GM13977 (cell line): ENCODE data around the gene NPY2R.

ENCODE experiments used
- DNase-seq: peaks from one replicate; pipeline ENCODE4 v3.0.0; 2012; ENCODE audit warnings: low spot score
- in situ Hi-C: fragments of 300-500 bp; cut with MboI; formaldehyde crosslinking; loops from one replicate; pipeline ENCODE4 v1.12.0; 2022; ENCODE audit warnings: low sequenced_read_pairs, low pct_unique_long_range_greater_than_20kb, mixed read lengths, inconsistent platforms; ENCODE audit not compliant: unreplicated experiment
- TF ChIP-seq, protein P1 (sequence below): IDR thresholded peaks from 2 replicates; pipeline ENCODE4 v1.5.1; 2012; ENCODE audit warnings: mild to moderate bottlenecking, control low read depth; ENCODE audit not compliant: insufficient read depth; ENCODE audit errors: extremely low read depth, missing control alignments

The NPY2R gene

DNA sequence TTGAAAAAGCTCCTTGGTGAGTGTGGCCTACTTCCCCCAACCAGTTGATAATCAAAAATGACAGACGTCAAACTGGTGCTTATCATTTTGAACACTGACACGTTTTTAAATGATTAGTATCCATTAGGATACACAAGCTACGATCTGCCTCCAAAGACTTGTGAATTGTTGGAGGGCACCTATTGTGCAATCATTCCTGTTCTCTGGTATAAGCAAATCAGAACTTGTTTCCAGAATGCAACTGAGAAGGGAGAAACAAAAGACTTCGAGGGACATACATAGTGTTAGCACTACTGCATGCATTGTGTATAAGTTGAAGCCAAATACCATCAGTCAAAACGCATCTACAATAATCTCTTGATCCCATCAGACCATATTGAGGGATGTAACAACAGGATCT is 11.6 kb downstream of the NPY2R start:
- TF ChIP-seq, protein P1, sequence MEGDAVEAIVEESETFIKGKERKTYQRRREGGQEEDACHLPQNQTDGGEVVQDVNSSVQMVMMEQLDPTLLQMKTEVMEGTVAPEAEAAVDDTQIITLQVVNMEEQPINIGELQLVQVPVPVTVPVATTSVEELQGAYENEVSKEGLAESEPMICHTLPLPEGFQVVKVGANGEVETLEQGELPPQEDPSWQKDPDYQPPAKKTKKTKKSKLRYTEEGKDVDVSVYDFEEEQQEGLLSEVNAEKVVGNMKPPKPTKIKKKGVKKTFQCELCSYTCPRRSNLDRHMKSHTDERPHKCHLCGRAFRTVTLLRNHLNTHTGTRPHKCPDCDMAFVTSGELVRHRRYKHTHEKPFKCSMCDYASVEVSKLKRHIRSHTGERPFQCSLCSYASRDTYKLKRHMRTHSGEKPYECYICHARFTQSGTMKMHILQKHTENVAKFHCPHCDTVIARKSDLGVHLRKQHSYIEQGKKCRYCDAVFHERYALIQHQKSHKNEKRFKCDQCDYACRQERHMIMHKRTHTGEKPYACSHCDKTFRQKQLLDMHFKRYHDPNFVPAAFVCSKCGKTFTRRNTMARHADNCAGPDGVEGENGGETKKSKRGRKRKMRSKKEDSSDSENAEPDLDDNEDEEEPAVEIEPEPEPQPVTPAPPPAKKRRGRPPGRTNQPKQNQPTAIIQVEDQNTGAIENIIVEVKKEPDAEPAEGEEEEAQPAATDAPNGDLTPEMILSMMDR, result no peak
- in situ Hi-C loops, result no loop called here
- DNase-seq, result no peak

DNA sequence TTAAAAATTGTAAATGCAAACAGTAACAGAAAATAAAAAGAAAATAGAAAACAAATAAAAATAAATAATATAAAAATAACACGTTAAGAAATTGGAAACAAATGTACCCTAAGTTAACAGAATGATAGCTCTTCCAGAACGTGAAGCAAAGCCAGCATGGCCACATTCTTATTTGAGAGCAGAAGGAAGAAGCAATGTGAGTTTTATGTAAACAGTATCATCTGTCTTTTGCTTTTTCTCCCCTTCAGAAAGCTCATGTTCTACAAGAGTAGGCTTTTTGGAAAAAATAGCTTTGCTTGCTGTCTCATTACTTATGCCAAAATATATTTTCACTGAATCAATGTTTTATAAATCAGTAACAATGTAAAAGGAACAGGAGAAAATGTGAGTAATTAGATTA is 18.7 kb downstream of the NPY2R start:
- in situ Hi-C loops, result no loop called here
- TF ChIP-seq, protein P1, result no peak
- DNase-seq, result no peak

DNA sequence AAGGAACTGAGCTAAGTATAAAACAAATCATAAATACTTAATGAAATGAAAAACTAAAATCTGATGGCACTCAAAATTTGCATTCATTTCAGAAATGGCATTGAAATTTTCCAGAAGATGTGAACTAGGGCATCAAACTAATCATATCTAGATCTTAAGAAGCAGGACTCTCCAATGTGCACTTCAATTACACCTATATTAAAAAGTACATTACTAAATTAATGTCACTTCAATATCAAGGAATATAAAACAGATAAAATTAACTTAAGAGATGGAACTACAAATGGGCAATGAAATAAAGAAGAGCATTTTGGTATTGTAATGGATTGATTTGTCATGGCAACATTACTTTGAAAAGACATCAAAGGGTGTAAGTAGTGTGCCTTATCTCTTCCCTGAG is 20.3 kb downstream of the NPY2R start:
- DNase-seq, result no peak
- in situ Hi-C loops, result no loop called here
- TF ChIP-seq, protein P1, result no peak

DNA sequence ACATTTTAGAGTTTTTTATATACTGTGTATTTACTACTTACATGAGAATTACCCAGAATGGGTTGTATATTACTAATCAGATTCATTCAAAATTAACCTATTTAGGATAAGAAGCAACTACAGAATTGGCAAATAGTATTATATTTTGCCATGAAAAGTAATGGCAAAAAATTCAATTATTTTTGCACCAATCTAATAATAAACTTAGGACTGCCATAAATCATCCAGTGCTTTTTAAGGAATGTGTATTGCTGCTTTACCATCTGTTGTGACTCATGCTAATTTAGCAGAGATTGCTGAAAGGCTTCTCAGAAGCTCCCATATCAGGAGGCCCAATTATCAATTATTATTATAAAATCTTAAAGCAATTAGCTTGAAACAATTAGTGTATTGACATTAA is 24.0 kb downstream of the NPY2R start:
- DNase-seq, result no peak
- TF ChIP-seq, protein P1, result no peak
- in situ Hi-C loops, result no loop called here

DNA sequence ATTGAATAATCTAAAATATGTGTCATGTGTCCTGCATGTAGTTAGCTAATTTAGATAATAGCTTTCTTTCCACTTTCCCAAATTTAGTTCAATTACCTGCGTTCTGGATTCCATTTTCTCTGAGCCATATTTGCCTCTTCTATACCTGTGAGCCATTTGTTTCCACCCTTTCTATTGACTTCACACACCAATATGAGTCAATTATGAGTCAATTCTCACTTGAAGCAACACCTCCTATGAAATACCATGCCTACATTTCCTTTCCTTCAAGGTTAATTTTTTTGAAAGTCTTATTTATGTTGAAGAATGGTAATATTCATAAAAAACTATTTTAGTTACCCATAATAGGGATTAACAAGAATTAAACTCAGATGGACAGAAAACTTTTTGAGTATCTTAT is 25.8 kb downstream of the NPY2R start:
- in situ Hi-C loops, result no loop called here
- no peak for DNase-seq
- TF ChIP-seq, protein P1, result no peak

DNA sequence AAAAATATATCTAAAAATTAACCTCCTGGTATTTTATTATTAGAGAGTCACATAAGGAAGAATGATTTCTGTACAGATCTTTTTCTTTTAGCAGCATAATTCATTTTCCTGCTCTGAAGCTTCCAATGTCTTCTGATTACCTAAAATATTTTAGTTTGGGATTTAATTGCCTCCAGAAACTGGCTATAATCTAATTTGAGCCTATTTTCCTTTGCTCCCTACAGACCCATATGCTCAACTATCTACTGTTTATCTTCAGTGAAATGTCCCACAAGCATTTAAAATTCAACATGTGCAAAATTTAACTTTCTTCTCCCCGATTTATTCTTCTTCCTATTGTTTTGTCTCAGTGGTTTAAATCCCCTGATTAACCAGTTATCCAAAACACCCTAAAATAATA is 29.1 kb downstream of the NPY2R start:
- no peak for DNase-seq
- TF ChIP-seq, protein P1, result no peak
- in situ Hi-C loops, result no loop called here

DNA sequence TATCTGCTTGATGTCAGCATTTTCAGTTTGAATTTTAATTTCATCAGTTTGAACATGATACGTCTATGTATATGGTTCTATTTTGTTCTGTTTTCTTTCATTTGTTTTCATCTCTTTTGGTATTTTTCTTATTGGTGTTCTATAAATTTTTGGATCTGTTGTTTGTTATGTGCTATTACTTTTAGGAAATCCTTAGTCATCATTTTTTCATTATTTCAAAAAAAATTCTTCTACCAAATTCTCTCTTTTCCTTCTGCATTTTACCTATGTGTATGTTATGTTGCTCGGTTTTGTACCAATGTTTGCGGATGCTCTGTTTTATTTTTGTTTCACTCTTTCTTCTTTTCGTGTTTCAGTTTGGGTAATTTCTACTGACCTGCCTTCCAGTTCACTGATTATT is 32.8 kb downstream of the NPY2R start:
- in situ Hi-C loops, result no loop called here
- no peak for DNase-seq
- TF ChIP-seq, protein P1, result no peak
